GM12891 (cell line): ENCODE data around the gene YWHAB.

ENCODE experiments used
- PAX5 ChIP-seq: IDR thresholded peaks from 2 replicates; pipeline ENCODE4 v1.6.1; 2011; ENCODE audit warnings: low read length, moderate library complexity, mild to moderate bottlenecking; ENCODE audit not compliant: insufficient read depth, severe bottlenecking
- POLR2A ChIP-seq: IDR thresholded peaks from 2 replicates; pipeline ENCODE4 v1.6.1; 2011; ENCODE audit warnings: low read depth, low read length, control low read depth
- POLR2AphosphoS5 ChIP-seq: IDR thresholded peaks from 2 replicates; pipeline ENCODE4 v1.6.1; 2011; ENCODE audit warnings: low read depth, low read length, control low read depth
- POU2F2 ChIP-seq: IDR thresholded peaks from 2 replicates; pipeline ENCODE4 v1.6.1; 2011; ENCODE audit warnings: low read depth, mild to moderate bottlenecking, control low read depth, low read length, moderate library complexity
- SPI1 ChIP-seq: IDR thresholded peaks from 2 replicates; pipeline ENCODE4 v1.6.1; 2011; ENCODE audit warnings: low read depth, low read length, control low read depth
- TAF1 ChIP-seq: IDR thresholded peaks from 2 replicates; pipeline ENCODE4 v1.6.1; 2011; ENCODE audit warnings: low read depth, low read length, control low read depth

GRCh38 chr20:44840826-44841225, 44.7 kb upstream of the YWHAB start:
- TF ChIP-seq TAF1 (no peak), POU2F2 (no peak), POLR2AphosphoS5 (no peak), POLR2A (no peak), SPI1 (no peak), PAX5 (no peak)
